HepG2 (cell line): ENCODE measurements around the gene PPP2R2C. TPM values are rescaled to one million over a fixed set of nuclear protein-coding genes. Genes with fewer than 3 reads are reported as not detected.

Source experiments
- CSRNP2 ChIP-seq: sonication (generic); formaldehyde crosslinking; conservative IDR thresholded peaks from 2 replicates; pipeline ENCODE4 v1.8.0; 2022; ENCODE audit warnings: low read depth, missing genetic modification reagents
- ISL2 ChIP-seq: sonication (generic); formaldehyde crosslinking; IDR thresholded peaks from 2 replicates; pipeline ENCODE4 v1.5.0; 2020; ENCODE audit warnings: missing genetic modification reagents
- MED1 ChIP-seq: sonication (generic); formaldehyde crosslinking; IDR thresholded peaks from 2 replicates; pipeline ENCODE4 v1.4.0; 2020; ENCODE audit warnings: missing genetic modification reagents
- MEIS2 ChIP-seq: sonication (generic); formaldehyde crosslinking; IDR thresholded peaks from 2 replicates; pipeline ENCODE4 v1.9.0; 2021; ENCODE audit warnings: mild to moderate bottlenecking, missing genetic modification reagents
- NFATC3 ChIP-seq: sonication (generic); formaldehyde crosslinking; IDR thresholded peaks from 2 replicates; pipeline ENCODE4 v1.5.1; 2020; ENCODE audit warnings: mild to moderate bottlenecking, missing genetic modification reagents
- PHB2 ChIP-seq: fragments of 450-650 bp; IDR thresholded peaks from 2 replicates; pipeline ENCODE4 v1.6.1; 2018; ENCODE audit not compliant: partially characterized antibody
- SMAD1 ChIP-seq: sonication (generic); formaldehyde crosslinking; IDR thresholded peaks from 2 replicates; pipeline ENCODE4 v1.4.0; 2020; ENCODE audit warnings: missing genetic modification reagents, low read depth, mild to moderate bottlenecking, borderline replicate concordance
- SUZ12 ChIP-seq: fragments of 150-350 bp; IDR thresholded peaks from 2 replicates; pipeline ENCODE4 v1.6.1; 2014; ENCODE audit warnings: low read depth, low read length
- XRCC5 ChIP-seq: fragments of 200-400 bp; formaldehyde crosslinking; optimal IDR thresholded peaks from 2 replicates; pipeline ENCODE3; 2017; ENCODE audit warnings: mild to moderate bottlenecking, low read length
- ZNF337 ChIP-seq: sonication (generic); formaldehyde crosslinking; IDR thresholded peaks from 2 replicates; pipeline ENCODE4 v1.5.1; 2020; ENCODE audit warnings: missing genetic modification reagents, low read depth, mild to moderate bottlenecking, borderline replicate concordance
- ZNF558 ChIP-seq: sonication (generic); formaldehyde crosslinking; IDR thresholded peaks from 2 replicates; pipeline ENCODE4 v1.9.0; 2022; ENCODE audit warnings: mild to moderate bottlenecking, missing genetic modification reagents, borderline replicate concordance
- ZNF609 ChIP-seq: sonication (generic); formaldehyde crosslinking; IDR thresholded peaks from 2 replicates; pipeline ENCODE4 v1.4.0; 2020; ENCODE audit warnings: mild to moderate bottlenecking, missing genetic modification reagents, borderline replicate concordance
- ZSCAN21 ChIP-seq: sonication (generic); formaldehyde crosslinking; IDR thresholded peaks from 2 replicates; pipeline ENCODE4 v1.8.0; 2022; ENCODE audit warnings: mild to moderate bottlenecking, missing genetic modification reagents, moderate library complexity, borderline replicate concordance
- polyA plus RNA-seq, 8 experiments: library from polyadenylated mRNA; depleted of rRNA in 3 of 8; stranded (reverse) in 7 of 8; unstranded in 1 of 8; fragments of >200 nt; fragmentation: Illumina TruSeq in 4 of 8; extraction: Trizol in 4 of 8; gene quantifications; 2 replicates each; pipeline versions ENCODE4 v1.2.1 to v1.2.3, GENCODE V29; 2011 to 2016; ENCODE audit warnings: low read depth in 4 of 8, missing spikeins in 1 of 8, mixed read lengths in 1 of 8; ENCODE audit not compliant: insufficient read depth in 1 of 8
- total RNA-seq, 5 experiments: library from RNA; depleted of rRNA; stranded (reverse); fragments of >200 nt; fragmentation: Illumina TruSeq; extraction: Trizol; gene quantifications; 2 replicates each; pipeline ENCODE4 v1.2.3, GENCODE V29; 2016; ENCODE audit warnings: low read depth in 1 of 5
- TF ChIP-seq, protein P1 (sequence below): sonication (generic); formaldehyde crosslinking; IDR thresholded peaks from 2 replicates; pipeline ENCODE4 v1.9.0; 2021; ENCODE audit warnings: missing genetic modification reagents, borderline replicate concordance
- TF ChIP-seq, protein P2 (sequence below): sonication (generic); formaldehyde crosslinking; IDR thresholded peaks from 2 replicates; pipeline ENCODE4 v1.5.0; 2020; ENCODE audit warnings: missing genetic modification reagents
- TF ChIP-seq, protein P3 (sequence below): fragments of 450-650 bp; IDR thresholded peaks from 2 replicates; pipeline ENCODE4 v1.6.1; 2017

Gene PPP2R2C
- total and polyA plus RNA-seq, 2 of the 13 experiments (the other 11 are each of a cell fraction or from before 2014, with no cell fraction given) = 0.60 to 8.6 TPM

DNA sequence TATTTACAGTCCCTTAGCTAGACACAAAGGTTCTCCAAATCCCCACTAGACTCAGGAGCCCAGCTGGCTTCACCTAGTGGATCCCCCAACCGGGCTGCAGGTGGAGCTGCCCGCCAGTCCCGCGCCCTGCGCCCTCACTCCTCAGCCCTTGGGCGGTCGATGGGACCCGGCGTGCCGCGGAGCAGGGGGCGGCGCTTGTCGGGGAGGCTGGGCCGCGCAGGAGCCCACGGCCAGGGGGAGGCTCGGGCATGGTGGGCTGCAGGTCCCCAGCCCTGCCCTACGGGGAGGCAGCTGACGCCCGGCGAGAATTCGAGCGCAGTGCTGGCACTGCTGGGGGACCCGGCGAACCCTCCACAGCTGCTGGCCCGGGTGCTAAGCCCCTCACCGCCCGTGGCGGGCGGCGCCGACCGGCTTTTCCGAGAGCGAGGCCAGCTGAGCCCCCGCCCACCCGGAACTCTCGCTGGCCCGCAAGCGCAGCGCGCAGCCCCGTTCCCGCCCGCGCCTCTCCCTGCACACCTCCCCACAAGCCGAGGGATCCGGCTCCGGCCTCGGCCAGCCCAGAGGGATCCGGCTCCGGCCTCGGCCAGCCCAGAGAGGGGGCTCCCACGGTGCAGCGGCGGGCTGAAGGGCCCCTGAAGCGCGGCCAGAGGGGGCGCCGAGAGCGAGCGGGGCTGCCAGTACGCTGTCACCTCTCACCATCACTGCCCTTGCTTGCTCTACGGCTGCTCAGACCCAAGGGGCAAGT lies 163.3 kb downstream of the PPP2R2C start (continued):
- TF ChIP-seq SMAD1 (CRISPR knock-in tag) = no peak; the same call in 1 of the 2 replicates
- TF ChIP-seq NFATC3 (CRISPR knock-in tag) = no peak
- TF ChIP-seq ZNF337 = 0 out of 2 replicates have a peak, but pooled peaks have one; percentile 41
- no peak for TF ChIP-seq XRCC5
- TF ChIP-seq, protein P1, sequence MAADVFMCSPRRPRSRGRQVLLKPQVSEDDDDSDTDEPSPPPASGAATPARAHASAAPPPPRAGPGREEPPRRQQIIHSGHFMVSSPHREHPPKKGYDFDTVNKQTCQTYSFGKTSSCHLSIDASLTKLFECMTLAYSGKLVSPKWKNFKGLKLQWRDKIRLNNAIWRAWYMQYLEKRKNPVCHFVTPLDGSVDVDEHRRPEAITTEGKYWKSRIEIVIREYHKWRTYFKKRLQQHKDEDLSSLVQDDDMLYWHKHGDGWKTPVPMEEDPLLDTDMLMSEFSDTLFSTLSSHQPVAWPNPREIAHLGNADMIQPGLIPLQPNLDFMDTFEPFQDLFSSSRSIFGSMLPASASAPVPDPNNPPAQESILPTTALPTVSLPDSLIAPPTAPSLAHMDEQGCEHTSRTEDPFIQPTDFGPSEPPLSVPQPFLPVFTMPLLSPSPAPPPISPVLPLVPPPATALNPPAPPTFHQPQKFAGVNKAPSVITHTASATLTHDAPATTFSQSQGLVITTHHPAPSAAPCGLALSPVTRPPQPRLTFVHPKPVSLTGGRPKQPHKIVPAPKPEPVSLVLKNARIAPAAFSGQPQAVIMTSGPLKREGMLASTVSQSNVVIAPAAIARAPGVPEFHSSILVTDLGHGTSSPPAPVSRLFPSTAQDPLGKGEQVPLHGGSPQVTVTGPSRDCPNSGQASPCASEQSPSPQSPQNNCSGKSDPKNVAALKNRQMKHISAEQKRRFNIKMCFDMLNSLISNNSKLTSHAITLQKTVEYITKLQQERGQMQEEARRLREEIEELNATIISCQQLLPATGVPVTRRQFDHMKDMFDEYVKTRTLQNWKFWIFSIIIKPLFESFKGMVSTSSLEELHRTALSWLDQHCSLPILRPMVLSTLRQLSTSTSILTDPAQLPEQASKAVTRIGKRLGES (CRISPR knock-in tag) = no peak
- TF ChIP-seq, protein P2, sequence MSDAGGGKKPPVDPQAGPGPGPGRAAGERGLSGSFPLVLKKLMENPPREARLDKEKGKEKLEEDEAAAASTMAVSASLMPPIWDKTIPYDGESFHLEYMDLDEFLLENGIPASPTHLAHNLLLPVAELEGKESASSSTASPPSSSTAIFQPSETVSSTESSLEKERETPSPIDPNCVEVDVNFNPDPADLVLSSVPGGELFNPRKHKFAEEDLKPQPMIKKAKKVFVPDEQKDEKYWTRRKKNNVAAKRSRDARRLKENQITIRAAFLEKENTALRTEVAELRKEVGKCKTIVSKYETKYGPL (CRISPR knock-in tag) = no peak
- no peak; the same call in 1 of the 2 replicates for TF ChIP-seq ZSCAN21 (CRISPR knock-in tag)
- TF ChIP-seq SUZ12 = no peak
- 0 out of 2 replicates have a peak, but pooled peaks have one; percentile 15 for TF ChIP-seq ISL2 (CRISPR knock-in tag)
- no peak for TF ChIP-seq CSRNP2 (CRISPR knock-in tag)
- 0 out of 2 replicates have a peak, but pooled peaks have one; percentile 43 for TF ChIP-seq ZNF609 (CRISPR knock-in tag)
- no peak; the same call in 1 of the 2 replicates for TF ChIP-seq MEIS2 (CRISPR knock-in tag)
- TF ChIP-seq, protein P3, sequence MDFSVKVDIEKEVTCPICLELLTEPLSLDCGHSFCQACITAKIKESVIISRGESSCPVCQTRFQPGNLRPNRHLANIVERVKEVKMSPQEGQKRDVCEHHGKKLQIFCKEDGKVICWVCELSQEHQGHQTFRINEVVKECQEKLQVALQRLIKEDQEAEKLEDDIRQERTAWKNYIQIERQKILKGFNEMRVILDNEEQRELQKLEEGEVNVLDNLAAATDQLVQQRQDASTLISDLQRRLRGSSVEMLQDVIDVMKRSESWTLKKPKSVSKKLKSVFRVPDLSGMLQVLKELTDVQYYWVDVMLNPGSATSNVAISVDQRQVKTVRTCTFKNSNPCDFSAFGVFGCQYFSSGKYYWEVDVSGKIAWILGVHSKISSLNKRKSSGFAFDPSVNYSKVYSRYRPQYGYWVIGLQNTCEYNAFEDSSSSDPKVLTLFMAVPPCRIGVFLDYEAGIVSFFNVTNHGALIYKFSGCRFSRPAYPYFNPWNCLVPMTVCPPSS = no peak
- peak; percentile 42 for TF ChIP-seq MED1 (CRISPR knock-in tag)
- TF ChIP-seq PHB2 = no peak
- no peak; the same call in 1 of the 2 replicates for TF ChIP-seq ZNF558 (CRISPR knock-in tag)
